CD14-positive monocyte (primary cell): ENCODE measurements around the gene NUDT17. TPM values are rescaled to one million over a fixed set of nuclear protein-coding genes. Genes with fewer than 3 reads are reported as not detected.
A peak's percentile ranks its signal among the peaks of the same experiment; 100 is the strongest.

Experiments used
- DNase-seq, 3 donors: peaks; one replicate each; pipeline ENCODE4 v3.0.0-alpha.2; 2011 to 2022
- H2AFZ ChIP-seq: 2 replicates; pipeline ENCODE4 v1.6.0; 2012; ENCODE audit warnings: mild to moderate bottlenecking, low read depth, low read length, inconsistent platforms; ENCODE audit not compliant: insufficient read depth, poor library complexity, severe bottlenecking
- H3K27ac ChIP-seq, 2 donors: 1 replicate in 1 of 2; 2 replicates in 1 of 2; pipeline ENCODE4 v1.5.1; 2012 to 2013; ENCODE audit warnings: low read length in 2 of 2, control low read depth in 1 of 2, inconsistent platforms in 1 of 2, low read depth in 1 of 2, mild to moderate bottlenecking in 1 of 2
- H3K27me3 ChIP-seq, 2 donors: one replicate each; pipeline versions ENCODE4 v1.6.0 to v1.6.1; 2011 to 2013; ENCODE audit warnings: low read length in 2 of 2; ENCODE audit not compliant: control insufficient read depth in 2 of 2, insufficient read depth in 2 of 2
- H3K36me3 ChIP-seq, 2 donors: replicated peaks in 1 of 2; 1 replicate in 1 of 2; 2 replicates in 1 of 2; pipeline versions ENCODE4 v1.5.1 to v1.6.1; 2012 to 2013; ENCODE audit warnings: low read length in 2 of 2, control low read depth in 1 of 2, inconsistent platforms in 1 of 2, mild to moderate bottlenecking in 1 of 2; ENCODE audit not compliant: insufficient read depth in 2 of 2, control insufficient read depth in 1 of 2
- H3K4me1 ChIP-seq, 2 donors: 1 replicate in 1 of 2; 2 replicates in 1 of 2; pipeline versions ENCODE4 v1.5.1 to v1.6.1; 2012 to 2013; ENCODE audit warnings: low read length in 2 of 2, control low read depth in 1 of 2, inconsistent platforms in 1 of 2, mild to moderate bottlenecking in 1 of 2, moderate library complexity in 1 of 2; ENCODE audit not compliant: insufficient read depth in 2 of 2, control insufficient read depth in 1 of 2
- H3K4me2 ChIP-seq: replicated peaks from 2 replicates; pipeline ENCODE3; 2012; ENCODE audit warnings: low read length, moderate library complexity, mild to moderate bottlenecking; ENCODE audit not compliant: poor library complexity, severe bottlenecking; ENCODE audit errors: extremely low read depth
- H3K4me3 ChIP-seq, 3 experiments: fragments of 200-600 bp in 1 of 3; sonication (generic) in 1 of 3; replicated peaks in 1 of 3; 1 replicate in 2 of 3; 2 replicates in 1 of 3; pipeline ENCODE4 v1.5.1; 2011 to 2013; ENCODE audit warnings: low read length in 3 of 3, mild to moderate bottlenecking in 3 of 3, control low read depth in 2 of 3, low read depth in 2 of 3, inconsistent platforms in 1 of 3, moderate library complexity in 1 of 3
- H3K79me2 ChIP-seq: 2 replicates; pipeline ENCODE4 v1.6.0; 2012; ENCODE audit warnings: mild to moderate bottlenecking, control low read depth, inconsistent platforms, low read length, moderate library complexity; ENCODE audit not compliant: insufficient read depth
- H3K9ac ChIP-seq: 2 replicates; pipeline ENCODE4 v1.6.0; 2017; ENCODE audit warnings: low read length, mild to moderate bottlenecking; ENCODE audit not compliant: insufficient read depth, poor library complexity, severe bottlenecking
- H3K9me3 ChIP-seq, 2 donors: replicated peaks in 1 of 2; 1 replicate in 1 of 2; 2 replicates in 1 of 2; pipeline versions ENCODE4 v1.5.1 to v1.6.1; 2012 to 2013; ENCODE audit warnings: low read length in 2 of 2, control low read depth in 1 of 2; ENCODE audit not compliant: control insufficient read depth in 1 of 2, insufficient read depth in 1 of 2
- H4K20me1 ChIP-seq: 2 replicates; pipeline ENCODE4 v1.6.0; 2012; ENCODE audit warnings: mild to moderate bottlenecking, low read length, control low read depth, moderate library complexity; ENCODE audit not compliant: insufficient read depth
- H3K27ac Mint-ChIP-seq, 7 donors: one replicate each; pipeline ENCODE4 v1.8.0; 2020; ENCODE audit warnings: mild to moderate bottlenecking in 7 of 7, mixed read lengths in 7 of 7, moderate library complexity in 6 of 7, inconsistent platforms in 2 of 7
- H3K27me3 Mint-ChIP-seq, 3 donors: one replicate each; pipeline ENCODE4 v1.8.0; 2021 to 2022; ENCODE audit warnings: low read depth in 3 of 3, mild to moderate bottlenecking in 3 of 3, mixed read lengths in 3 of 3, moderate library complexity in 3 of 3, inconsistent platforms in 1 of 3
- H3K36me3 Mint-ChIP-seq, 2 donors: one replicate each; pipeline ENCODE4 v1.8.0; 2020; ENCODE audit warnings: mixed read lengths in 2 of 2, inconsistent platforms in 1 of 2, mild to moderate bottlenecking in 1 of 2
- H3K4me1 Mint-ChIP-seq: one replicate; pipeline ENCODE4 v1.8.0; 2020; ENCODE audit warnings: mild to moderate bottlenecking, mixed read lengths
- H3K4me3 Mint-ChIP-seq, 2 donors: one replicate each; pipeline ENCODE4 v1.8.0; 2020; ENCODE audit warnings: mild to moderate bottlenecking in 2 of 2, mixed read lengths in 2 of 2, moderate library complexity in 1 of 2
- H3K9me3 Mint-ChIP-seq, 7 donors: one replicate each; pipeline ENCODE4 v1.8.0; 2020 to 2022; ENCODE audit warnings: mixed read lengths in 7 of 7, mild to moderate bottlenecking in 6 of 7, moderate library complexity in 6 of 7, inconsistent platforms in 2 of 7
- WGBS: methylation state at CpG from one replicate; pipeline ENCODE4 v1.1.5; 2013; ENCODE audit warnings: missing lambda C conversion rate; ENCODE audit not compliant: insufficient coverage; 5-methylcytosine and 5-hydroxymethylcytosine counted together
- intact Hi-C, 2 donors: fragments of 100-400 bp; cut with micrococcal nuclease; formaldehyde crosslinking; loops; one replicate each; pipeline versions ENCODE4 v1.15.0 to v1.15.1; 2023
- polyA plus RNA-seq, 3 donors: library from polyadenylated mRNA; depleted of rRNA in 1 of 3; unstranded in 2 of 3; stranded (reverse) in 1 of 3; fragments of 300-500 nt in 2 of 3; fragments of >200 nt in 1 of 3; fragmentation: Illumina TruSeq in 2 of 3; gene quantifications; 1 replicate in 2 of 3; 2 replicates in 1 of 3; pipeline ENCODE4 v1.2.3, GENCODE V29; 2012 to 2021
- TF ChIP-seq, protein P1 (sequence below): fragments of 200-600 bp; IDR thresholded peaks from one replicate; pipeline ENCODE4 v1.8.0; 2022; ENCODE audit warnings: antibody characterized with exemption, mild to moderate bottlenecking

NUDT17 gene
- polyA plus RNA-seq, 3 donors, result 2.1 to 6.4 (median 3.1) TPM

DNA sequence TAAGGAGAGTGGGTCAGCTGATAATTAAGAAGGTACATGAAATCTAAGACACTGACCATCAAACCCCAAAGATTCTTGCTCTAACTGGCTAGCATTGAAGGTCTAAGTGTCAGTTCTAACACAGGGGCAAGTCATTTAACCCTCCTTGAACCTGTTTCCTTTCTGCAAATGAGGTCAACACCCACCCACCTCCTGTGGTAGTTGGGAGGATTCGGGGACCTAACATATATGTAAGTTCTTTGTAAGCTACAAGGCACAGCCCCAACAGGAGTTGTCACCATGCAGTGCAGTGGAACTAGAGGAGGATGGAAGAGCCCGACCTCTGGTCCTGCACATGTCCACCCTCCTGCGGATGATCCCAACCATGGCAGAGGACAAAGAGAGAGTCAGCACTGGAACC, 2.4 kb downstream of the NUDT17 start:
- Histone ChIP-seq H3K4me1 (peaks cover 19 to 25% of the 10 kb centered on the region in 2 donors), H3K79me2 (no peaks in the 10 kb centered on the region), H2AFZ (no peak overlapping the region), H3K27ac (no peak overlapping the region), H3K36me3 (peaks cover 30 to 63% of the 10 kb centered on the region in 2 donors), H3K4me2 (no peak overlapping the region), H3K4me3 (no peak overlapping the region), H3K9me3 (no peaks in the 10 kb centered on the region), H4K20me1 (no peaks in the 10 kb centered on the region), H3K9ac (no peak overlapping the region), H3K27me3 (no peaks in the 10 kb centered on the region)
- 93% methylated on average over 2 of the region's 3 CpGs for WGBS
- Mint-ChIP-seq H3K27me3 (peaks cover 0 to 3% (median 0%) of the 10 kb centered on the region in 3 donors), H3K4me1 (peaks cover 6% of the 10 kb centered on the region), H3K27ac (no peak overlapping the region), H3K4me3 (no peak overlapping the region), H3K36me3 (peaks cover 40 to 47% of the 10 kb centered on the region in 2 donors), H3K9me3 (no peaks in the 10 kb centered on the region)
- DNase-seq, result no peak
- intact Hi-C loops, result loop anchor here (5.0 kb wide), 2 partner anchors 39 to 169 kb away; partner anchors contain the start of gene ANKRD35 (in 1 of the 2)
- TF ChIP-seq, protein P1, sequence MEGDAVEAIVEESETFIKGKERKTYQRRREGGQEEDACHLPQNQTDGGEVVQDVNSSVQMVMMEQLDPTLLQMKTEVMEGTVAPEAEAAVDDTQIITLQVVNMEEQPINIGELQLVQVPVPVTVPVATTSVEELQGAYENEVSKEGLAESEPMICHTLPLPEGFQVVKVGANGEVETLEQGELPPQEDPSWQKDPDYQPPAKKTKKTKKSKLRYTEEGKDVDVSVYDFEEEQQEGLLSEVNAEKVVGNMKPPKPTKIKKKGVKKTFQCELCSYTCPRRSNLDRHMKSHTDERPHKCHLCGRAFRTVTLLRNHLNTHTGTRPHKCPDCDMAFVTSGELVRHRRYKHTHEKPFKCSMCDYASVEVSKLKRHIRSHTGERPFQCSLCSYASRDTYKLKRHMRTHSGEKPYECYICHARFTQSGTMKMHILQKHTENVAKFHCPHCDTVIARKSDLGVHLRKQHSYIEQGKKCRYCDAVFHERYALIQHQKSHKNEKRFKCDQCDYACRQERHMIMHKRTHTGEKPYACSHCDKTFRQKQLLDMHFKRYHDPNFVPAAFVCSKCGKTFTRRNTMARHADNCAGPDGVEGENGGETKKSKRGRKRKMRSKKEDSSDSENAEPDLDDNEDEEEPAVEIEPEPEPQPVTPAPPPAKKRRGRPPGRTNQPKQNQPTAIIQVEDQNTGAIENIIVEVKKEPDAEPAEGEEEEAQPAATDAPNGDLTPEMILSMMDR, result no peak

DNA sequence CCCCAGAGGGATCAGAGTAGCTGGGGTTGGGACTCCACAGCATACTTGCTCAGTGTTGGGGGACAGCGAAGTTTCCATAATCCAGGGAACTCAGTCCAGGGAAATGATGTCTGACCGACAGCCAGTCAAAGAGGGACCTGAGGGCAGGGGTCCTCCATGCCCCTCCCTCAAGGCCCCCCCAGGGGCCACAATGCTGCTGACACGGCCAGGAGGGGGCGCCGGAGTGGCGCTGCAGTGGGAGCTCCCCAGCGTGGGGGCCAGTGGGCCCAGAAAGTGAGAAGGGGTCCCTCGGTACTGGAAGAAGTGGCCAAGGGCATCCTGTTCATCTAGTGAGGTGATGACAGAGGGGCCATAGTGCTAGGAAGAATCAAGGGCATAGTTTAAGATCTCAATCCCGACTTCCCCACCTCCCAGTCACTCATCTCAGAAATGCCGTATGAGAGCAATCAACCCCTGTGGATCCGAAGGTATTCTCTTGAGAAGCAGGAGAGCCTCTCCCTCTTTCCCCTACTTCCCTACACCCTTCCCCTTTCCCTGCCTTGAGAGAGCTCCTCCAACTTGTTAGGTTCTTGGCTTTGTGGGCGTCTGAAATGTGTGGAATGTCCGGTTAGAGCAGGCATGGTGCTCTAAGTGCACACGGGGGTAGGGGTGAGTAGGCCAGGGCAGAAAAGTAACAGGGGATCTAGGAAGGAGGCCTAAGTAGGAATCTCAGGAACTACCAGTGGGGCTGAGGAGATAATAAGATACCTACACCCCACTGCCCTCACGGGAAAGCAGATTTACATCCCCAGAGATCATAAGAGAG, 4.1 kb downstream of the NUDT17 start:
- H3K9ac ChIP-seq, result no peak overlapping the region
- Mint-ChIP-seq H3K4me1 (peaks cover 6% of the 10 kb centered on the region), H3K36me3 (peaks cover 55 to 64% of the 10 kb centered on the region in 2 donors), H3K9me3 (no peaks in the 10 kb centered on the region), H3K4me3 (no peak overlapping the region), H3K27ac (no peak overlapping the region), H3K27me3 (peaks cover 0 to 3% (median 0%) of the 10 kb centered on the region in 3 donors)
- no peaks in the 10 kb centered on the region for H3K27me3 ChIP-seq
- H2AFZ ChIP-seq, result no peak overlapping the region
- H3K4me3 ChIP-seq, result no peak overlapping the region
- no peaks in the 10 kb centered on the region for H3K79me2 ChIP-seq
- intact Hi-C loops, result loop anchor here (5.0 kb wide), 2 partner anchors 38 to 168 kb away; partner anchors contain the start of gene ANKRD35 (in 1 of the 2)
- peaks cover 15 to 18% of the 10 kb centered on the region in 2 donors for H3K4me1 ChIP-seq
- H3K4me2 ChIP-seq, result no peak overlapping the region
- WGBS, result 95% methylated on average over 6 of the region's 15 CpGs
- no peaks in the 10 kb centered on the region for H3K9me3 ChIP-seq
- no peaks in the 10 kb centered on the region for H4K20me1 ChIP-seq
- no peak overlapping the region for H3K27ac ChIP-seq
- DNase-seq, result no peak
- peaks cover 37 to 73% of the 10 kb centered on the region in 2 donors for H3K36me3 ChIP-seq
- TF ChIP-seq, protein P1, result peak; percentile 51
